UCSD-AML1 (cell line): ENCODE results near the gene TXNDC11.
"Not testable (repeated sequence)": the region's sequence is repeated elsewhere in the genome, so short reads cannot be mapped to it uniquely, and the experiment has no call there.

Experiments
- DNase-seq: peaks from one replicate; lab custom pipeline; 2025; ENCODE audit not compliant: unreplicated experiment; lab: John Stamatoyannopoulos, UW

TXNDC11 gene

GRCh38 chr16:11742536-11743307 is at the start of gene TXNDC11:
Gene TXNDC11, minus strand, starts transcription at chr16:11742857. Its CDS starts 127 bp downstream, at chr16:11742730.
- peak; percentile 100 for DNase-seq

- DNase-seq = no peak
Measured at GRCh38 chr16:11791144-11791828, 48.6 kb upstream of the TXNDC11 start.

GRCh38 chr16:11788914-11789313 is 46.3 kb upstream of the TXNDC11 start:
- no peak for DNase-seq

- not testable (repeated sequence) for DNase-seq
Measured at GRCh38 chr16:11784980-11785599, 42.4 kb upstream of the TXNDC11 start.

- not testable (repeated sequence) for DNase-seq
Measured at GRCh38 chr16:11784381-11784780, 41.7 kb upstream of the TXNDC11 start.

- DNase-seq = no peak
Measured at GRCh38 chr16:11784038-11784369, 41.3 kb upstream of the TXNDC11 start.

GRCh38 chr16:11783319-11784037 is 40.8 kb upstream of the TXNDC11 start:
- DNase-seq = no peak

- no peak for DNase-seq
Measured at GRCh38 chr16:11781773-11782172, 39.1 kb upstream of the TXNDC11 start.

GRCh38 chr16:11780991-11781680 is 38.5 kb upstream of the TXNDC11 start:
- no peak for DNase-seq

- DNase-seq = no peak
Measured at GRCh38 chr16:11779074-11779473, 36.4 kb upstream of the TXNDC11 start.

GRCh38 chr16:11774065-11774626 is 31.5 kb upstream of the TXNDC11 start:
- no peak for DNase-seq

- DNase-seq = no peak
Measured at GRCh38 chr16:11768849-11769248, 26.2 kb upstream of the TXNDC11 start.

- DNase-seq = no peak
Measured at GRCh38 chr16:11762431-11762830, 19.8 kb upstream of the TXNDC11 start.

- DNase-seq = no peak
Measured at GRCh38 chr16:11759997-11760396, 17.3 kb upstream of the TXNDC11 start.

- DNase-seq = no peak
Measured at GRCh38 chr16:11759163-11759834, 16.6 kb upstream of the TXNDC11 start.

- DNase-seq = no peak
Measured at GRCh38 chr16:11757671-11758545, 15.3 kb upstream of the TXNDC11 start.

- DNase-seq = no peak
Measured at GRCh38 chr16:11756248-11756647, 13.6 kb upstream of the TXNDC11 start.

GRCh38 chr16:11755022-11755760 is 12.5 kb upstream of the TXNDC11 start:
- DNase-seq = no peak
